ENCODE data around the gene MC1R. TPM values are rescaled to one million over a fixed set of nuclear protein-coding genes. Genes with fewer than 3 reads are reported as not detected.

Gene MC1R
- total RNA-seq, 1 donor from 2014 or later = 6.9 TPM

GRCh38 chr16:89952049-89952448, 33.4 kb downstream of the MC1R start:
- H3K9me3 Mint-ChIP-seq (ENCODE audit: unreplicated experiment) = no peaks in the 10 kb centered on the region
- peaks cover 5% of the 10 kb centered on the region for H3K36me3 Mint-ChIP-seq (ENCODE audit: unreplicated experiment)
- H3K4me1 Mint-ChIP-seq (ENCODE audit: unreplicated experiment) = peaks cover 15% of the 10 kb centered on the region
- H3K27me3 Mint-ChIP-seq (ENCODE audit: unreplicated experiment) = no peaks in the 10 kb centered on the region
- no peak for DNase-seq (ENCODE audit: extremely low spot score, unreplicated experiment)
- TF ChIP-seq CTCF (IDR thresholded peaks at IDR 0.05) = no peak
- H3K4me3 Mint-ChIP-seq (ENCODE audit: unreplicated experiment) = no peak overlapping the region
- no peak overlapping the region for H3K27ac Mint-ChIP-seq (ENCODE audit: unreplicated experiment)

GRCh38 chr16:89952551-89952950, 33.9 kb downstream of the MC1R start:
- H3K9me3 Mint-ChIP-seq (ENCODE audit: unreplicated experiment) = no peaks in the 10 kb centered on the region
- peaks cover 5% of the 10 kb centered on the region for H3K36me3 Mint-ChIP-seq (ENCODE audit: unreplicated experiment)
- TF ChIP-seq CTCF (IDR thresholded peaks at IDR 0.05) = no peak
- no peak overlapping the region for H3K4me3 Mint-ChIP-seq (ENCODE audit: unreplicated experiment)
- H3K27ac Mint-ChIP-seq (ENCODE audit: unreplicated experiment) = no peak overlapping the region
- no peak for DNase-seq (ENCODE audit: extremely low spot score, unreplicated experiment)
- H3K27me3 Mint-ChIP-seq (ENCODE audit: unreplicated experiment) = no peaks in the 10 kb centered on the region
- H3K4me1 Mint-ChIP-seq (ENCODE audit: unreplicated experiment) = peaks cover 13% of the 10 kb centered on the region

GRCh38 chr16:89953671-89954406, 35.2 kb downstream of the MC1R start:
- no peak overlapping the region for H3K4me3 Mint-ChIP-seq (ENCODE audit: unreplicated experiment)
- no peaks in the 10 kb centered on the region for H3K9me3 Mint-ChIP-seq (ENCODE audit: unreplicated experiment)
- peaks cover 16% of the 10 kb centered on the region for H3K36me3 Mint-ChIP-seq (ENCODE audit: unreplicated experiment)
- no peaks in the 10 kb centered on the region for H3K27me3 Mint-ChIP-seq (ENCODE audit: unreplicated experiment)
- peaks cover 7% of the 10 kb centered on the region for H3K4me1 Mint-ChIP-seq (ENCODE audit: unreplicated experiment)
- H3K27ac Mint-ChIP-seq (ENCODE audit: unreplicated experiment) = no peak overlapping the region
- TF ChIP-seq CTCF (IDR thresholded peaks at IDR 0.05) = no peak
- DNase-seq (ENCODE audit: extremely low spot score, unreplicated experiment) = no peak

- TF ChIP-seq CTCF (IDR thresholded peaks at IDR 0.05) = no peak
- Mint-ChIP-seq H3K27me3 (ENCODE audit: unreplicated experiment) (no peaks in the 10 kb centered on the region), H3K4me3 (ENCODE audit: unreplicated experiment) (no peak overlapping the region), H3K4me1 (ENCODE audit: unreplicated experiment) (peaks cover 7% of the 10 kb centered on the region), H3K36me3 (ENCODE audit: unreplicated experiment) (peaks cover 16% of the 10 kb centered on the region), H3K9me3 (ENCODE audit: unreplicated experiment) (no peaks in the 10 kb centered on the region), H3K27ac (ENCODE audit: unreplicated experiment) (no peak overlapping the region)
- DNase-seq (ENCODE audit: extremely low spot score, unreplicated experiment) = no peak
Observed at GRCh38 chr16:89954462-89954861, 35.8 kb downstream of the MC1R start.

GRCh38 chr16:89955001-89955685, 36.5 kb downstream of the MC1R start:
- Mint-ChIP-seq H3K9me3 (ENCODE audit: unreplicated experiment) (no peaks in the 10 kb centered on the region), H3K27ac (ENCODE audit: unreplicated experiment) (no peak overlapping the region), H3K4me1 (ENCODE audit: unreplicated experiment) (peaks cover 1% of the 10 kb centered on the region), H3K4me3 (ENCODE audit: unreplicated experiment) (no peak overlapping the region), H3K36me3 (ENCODE audit: unreplicated experiment) (peaks cover 21% of the 10 kb centered on the region), H3K27me3 (ENCODE audit: unreplicated experiment) (no peaks in the 10 kb centered on the region)
- TF ChIP-seq CTCF (IDR thresholded peaks at IDR 0.05) = no peak
- no peak for DNase-seq (ENCODE audit: extremely low spot score, unreplicated experiment)
